Measurements from ENCODE around the gene ARF6. TPM values are rescaled to one million over a fixed set of nuclear protein-coding genes. Genes with fewer than 3 reads are reported as not detected.
A peak's percentile ranks its signal among the peaks of the same experiment; 100 is the strongest.

The ARF6 gene
- polyA plus RNA-seq, 1 of the 3 experiments (the other 2 are of a cell fraction) = 45.2 TPM

GRCh38 chr14:49892301-49892635 is 614 bp upstream of the ARF6 start:
- WGBS (ENCODE audit: low lambda C conversion rate) = 7% methylated on average over 12 of the region's 12 CpGs
- CTCF ChIA-PET = interaction anchor here (0.6 to 2.1 kb wide), 7 partner anchors 13 to 181 kb away, joined by 3 to 13 read pairs (median 6); partner anchors contain the start of gene NEMF

More at GRCh38 chr14:49892301-49892635, 614 bp upstream of the ARF6 start:
- H3K27me3 ChIP-seq (ENCODE audit: insufficient read depth) = no peaks in the 10 kb centered on the region
- peak overlapping the region; percentile 87 to 98 for H3K27ac ChIP-seq (ENCODE audit: low read depth in 2 of 2, low read length in 1 of 2)
- H4K20me1 ChIP-seq (ENCODE audit: insufficient read depth) = peaks cover 36% of the 10 kb centered on the region
- H3K4me2 ChIP-seq = peak overlapping the region; percentile 72
- peak overlapping the region; percentile 23 for H2AFZ ChIP-seq (ENCODE audit: low read depth)
- no peaks in the 10 kb centered on the region for H3K9me2 ChIP-seq
- H3K9ac ChIP-seq = peak overlapping the region; percentile 98
- peaks cover 51% of the 10 kb centered on the region for H3K79me2 ChIP-seq (ENCODE audit: insufficient read depth)
- POLR2A ChIA-PET = interaction anchor here (0.6 to 1.5 kb wide), 6 partner anchors 13 to 170 kb away, joined by 3 to 8 read pairs (median 4); no protein-coding TSS in a partner anchor
- TF ChIP-seq CHD2 (IDR thresholded peaks at IDR 0.05; ENCODE audit: low read length, partially characterized antibody) = no peak
- no peak for TF ChIP-seq RFX5 (IDR thresholded peaks at IDR 0.05; ENCODE audit: low read length)
- TF ChIP-seq FOXM1 (IDR thresholded peaks at IDR 0.05; ENCODE audit: low read depth) = no peak; the same call in 1 of the 2 replicates
- no peak for TF ChIP-seq TAF1 (IDR thresholded peaks at IDR 0.05; ENCODE audit: borderline replicate concordance, low read depth, low read length)
- TF ChIP-seq TCF12 (IDR thresholded peaks at IDR 0.05) = no peak
- TF ChIP-seq, protein P1, sequence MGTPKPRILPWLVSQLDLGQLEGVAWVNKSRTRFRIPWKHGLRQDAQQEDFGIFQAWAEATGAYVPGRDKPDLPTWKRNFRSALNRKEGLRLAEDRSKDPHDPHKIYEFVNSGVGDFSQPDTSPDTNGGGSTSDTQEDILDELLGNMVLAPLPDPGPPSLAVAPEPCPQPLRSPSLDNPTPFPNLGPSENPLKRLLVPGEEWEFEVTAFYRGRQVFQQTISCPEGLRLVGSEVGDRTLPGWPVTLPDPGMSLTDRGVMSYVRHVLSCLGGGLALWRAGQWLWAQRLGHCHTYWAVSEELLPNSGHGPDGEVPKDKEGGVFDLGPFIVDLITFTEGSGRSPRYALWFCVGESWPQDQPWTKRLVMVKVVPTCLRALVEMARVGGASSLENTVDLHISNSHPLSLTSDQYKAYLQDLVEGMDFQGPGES (IDR thresholded peaks at IDR 0.05; ENCODE audit: low read depth, low read length) = no peak
- no peak for TF ChIP-seq YY1 (IDR thresholded peaks at IDR 0.05; ENCODE audit: low read depth)
- peak; percentile 11 to 40; a peak in 2 of 4 replicates for TF ChIP-seq EP300 (IDR thresholded peaks at IDR 0.05; ENCODE audit: borderline replicate concordance in 1 of 2, low read depth in 1 of 2, low read length in 1 of 2)
- TF ChIP-seq, protein P2, sequence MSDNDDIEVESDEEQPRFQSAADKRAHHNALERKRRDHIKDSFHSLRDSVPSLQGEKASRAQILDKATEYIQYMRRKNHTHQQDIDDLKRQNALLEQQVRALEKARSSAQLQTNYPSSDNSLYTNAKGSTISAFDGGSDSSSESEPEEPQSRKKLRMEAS (IDR thresholded peaks at IDR 0.05; ENCODE audit: low read depth) = peak; percentile 85; the same call in 1 of the 2 replicates
- TF ChIP-seq RCOR1 (IDR thresholded peaks at IDR 0.05; ENCODE audit: low read length) = no peak
- no peak for TF ChIP-seq TEAD4 (IDR thresholded peaks at IDR 0.05; ENCODE audit: borderline replicate concordance, insufficient read depth)
- TF ChIP-seq USF2 (IDR thresholded peaks at IDR 0.05; ENCODE audit: borderline replicate concordance, low read depth, low read length) = no peak
- TF ChIP-seq, protein P3, sequence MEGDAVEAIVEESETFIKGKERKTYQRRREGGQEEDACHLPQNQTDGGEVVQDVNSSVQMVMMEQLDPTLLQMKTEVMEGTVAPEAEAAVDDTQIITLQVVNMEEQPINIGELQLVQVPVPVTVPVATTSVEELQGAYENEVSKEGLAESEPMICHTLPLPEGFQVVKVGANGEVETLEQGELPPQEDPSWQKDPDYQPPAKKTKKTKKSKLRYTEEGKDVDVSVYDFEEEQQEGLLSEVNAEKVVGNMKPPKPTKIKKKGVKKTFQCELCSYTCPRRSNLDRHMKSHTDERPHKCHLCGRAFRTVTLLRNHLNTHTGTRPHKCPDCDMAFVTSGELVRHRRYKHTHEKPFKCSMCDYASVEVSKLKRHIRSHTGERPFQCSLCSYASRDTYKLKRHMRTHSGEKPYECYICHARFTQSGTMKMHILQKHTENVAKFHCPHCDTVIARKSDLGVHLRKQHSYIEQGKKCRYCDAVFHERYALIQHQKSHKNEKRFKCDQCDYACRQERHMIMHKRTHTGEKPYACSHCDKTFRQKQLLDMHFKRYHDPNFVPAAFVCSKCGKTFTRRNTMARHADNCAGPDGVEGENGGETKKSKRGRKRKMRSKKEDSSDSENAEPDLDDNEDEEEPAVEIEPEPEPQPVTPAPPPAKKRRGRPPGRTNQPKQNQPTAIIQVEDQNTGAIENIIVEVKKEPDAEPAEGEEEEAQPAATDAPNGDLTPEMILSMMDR (IDR thresholded peaks at IDR 0.05) = no peak
- TF ChIP-seq ELF1 (IDR thresholded peaks at IDR 0.05) = peak; percentile 43; the same call in 1 of the 2 replicates
- no peak for TF ChIP-seq GATA2 (CRISPR knock-in tag; IDR thresholded peaks at IDR 0.05)
- no peak for TF ChIP-seq SIN3A (IDR thresholded peaks at IDR 0.05; ENCODE audit: borderline replicate concordance, low read depth, low read length)
- TF ChIP-seq, protein P4, sequence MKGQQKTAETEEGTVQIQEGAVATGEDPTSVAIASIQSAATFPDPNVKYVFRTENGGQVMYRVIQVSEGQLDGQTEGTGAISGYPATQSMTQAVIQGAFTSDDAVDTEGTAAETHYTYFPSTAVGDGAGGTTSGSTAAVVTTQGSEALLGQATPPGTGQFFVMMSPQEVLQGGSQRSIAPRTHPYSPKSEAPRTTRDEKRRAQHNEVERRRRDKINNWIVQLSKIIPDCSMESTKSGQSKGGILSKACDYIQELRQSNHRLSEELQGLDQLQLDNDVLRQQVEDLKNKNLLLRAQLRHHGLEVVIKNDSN (IDR thresholded peaks at IDR 0.05; ENCODE audit: borderline replicate concordance, low read depth) = peak; percentile 58; the same call in 1 of the 2 replicates
- TF ChIP-seq FOSL2 (IDR thresholded peaks at IDR 0.05; ENCODE audit: borderline replicate concordance, low read depth) = no peak
- TF ChIP-seq MXI1 (IDR thresholded peaks at IDR 0.05; ENCODE audit: low read depth, low read length) = peak; percentile 94
- no peak for TF ChIP-seq MEF2A (IDR thresholded peaks at IDR 0.05; ENCODE audit: borderline replicate concordance, low read depth)
- no peak for TF ChIP-seq SMC3 (IDR thresholded peaks at IDR 0.05; ENCODE audit: low read depth, low read length)
- TF ChIP-seq, protein P5, sequence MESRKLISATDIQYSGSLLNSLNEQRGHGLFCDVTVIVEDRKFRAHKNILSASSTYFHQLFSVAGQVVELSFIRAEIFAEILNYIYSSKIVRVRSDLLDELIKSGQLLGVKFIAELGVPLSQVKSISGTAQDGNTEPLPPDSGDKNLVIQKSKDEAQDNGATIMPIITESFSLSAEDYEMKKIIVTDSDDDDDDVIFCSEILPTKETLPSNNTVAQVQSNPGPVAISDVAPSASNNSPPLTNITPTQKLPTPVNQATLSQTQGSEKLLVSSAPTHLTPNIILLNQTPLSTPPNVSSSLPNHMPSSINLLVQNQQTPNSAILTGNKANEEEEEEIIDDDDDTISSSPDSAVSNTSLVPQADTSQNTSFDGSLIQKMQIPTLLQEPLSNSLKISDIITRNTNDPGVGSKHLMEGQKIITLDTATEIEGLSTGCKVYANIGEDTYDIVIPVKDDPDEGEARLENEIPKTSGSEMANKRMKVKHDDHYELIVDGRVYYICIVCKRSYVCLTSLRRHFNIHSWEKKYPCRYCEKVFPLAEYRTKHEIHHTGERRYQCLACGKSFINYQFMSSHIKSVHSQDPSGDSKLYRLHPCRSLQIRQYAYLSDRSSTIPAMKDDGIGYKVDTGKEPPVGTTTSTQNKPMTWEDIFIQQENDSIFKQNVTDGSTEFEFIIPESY (IDR thresholded peaks at IDR 0.05; ENCODE audit: borderline replicate concordance, low read depth) = no peak
- peaks cover 29 to 37% of the 10 kb centered on the region in 2 experiments for H3K36me3 ChIP-seq (replicated peaks in 1 of 2; ENCODE audit: control insufficient read depth in 1 of 2, insufficient read depth in 2 of 2, low read length in 1 of 2)
- peak overlapping the region; percentile 63 to 91 for H3K4me3 ChIP-seq (ENCODE audit: low read depth in 2 of 2, low read length in 1 of 2)
- peak; percentile 71 for DNase-seq
- H3K9me3 ChIP-seq = no peaks in the 10 kb centered on the region
- H3F3A ChIP-seq (replicated peaks; ENCODE audit: insufficient read depth) = peaks cover 21% of the 10 kb centered on the region
- H3K4me1 ChIP-seq (ENCODE audit: control insufficient read depth in 1 of 2, insufficient read depth in 2 of 2, low read depth in 1 of 2, low read length in 1 of 2) = peaks cover 7 to 19% of the 10 kb centered on the region in 2 experiments; a peak in 3 of 4 replicates
